ENCODE data around the gene SEC22A.

Gene SEC22A

DNA sequence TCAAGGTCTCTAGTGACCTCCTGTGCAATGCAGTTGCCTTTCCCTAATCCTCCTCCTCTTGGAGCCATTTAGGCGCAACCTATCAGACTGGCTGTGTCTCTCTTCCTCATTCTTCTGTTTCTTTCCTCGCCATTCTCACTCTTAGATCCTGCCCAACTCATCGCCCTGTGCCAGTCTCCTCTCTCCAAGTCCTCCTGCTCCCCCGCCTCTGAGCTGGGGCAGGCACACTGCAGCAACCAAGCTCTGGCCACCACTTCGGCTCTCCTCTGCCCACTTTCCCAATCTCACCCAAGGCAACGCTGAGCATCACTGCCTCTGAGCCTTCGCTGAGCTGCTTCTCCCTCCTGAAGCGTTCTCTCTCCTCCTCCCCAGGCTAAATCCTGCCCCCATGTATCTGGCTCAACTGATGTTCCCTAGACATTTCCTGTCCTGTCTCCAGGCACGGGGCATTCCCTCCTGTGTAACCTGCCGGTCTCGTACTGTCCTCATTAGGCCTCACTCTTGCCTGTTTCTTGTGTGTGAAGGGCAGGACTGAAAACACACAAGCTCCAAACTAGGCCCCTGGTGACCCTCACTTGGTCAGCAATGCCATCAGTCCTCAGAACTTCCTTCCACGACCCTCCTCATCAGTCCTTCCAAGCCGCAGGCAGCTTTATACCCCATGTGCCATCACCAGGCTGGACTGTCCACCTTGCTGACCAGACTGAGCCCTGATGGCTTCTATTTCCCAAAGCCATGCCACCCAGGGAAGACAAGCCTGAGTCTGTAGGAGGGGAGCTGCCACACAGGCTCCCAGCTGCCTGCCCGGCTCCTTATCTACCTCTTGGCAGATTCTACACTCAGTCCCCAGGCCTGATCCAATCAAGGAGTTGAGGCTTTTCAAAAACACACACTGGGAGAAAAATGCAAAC lies 85.6 kb downstream of the SEC22A start:
- no peak for FAIRE-seq
- DNase-seq (ENCODE audit: low spot score): no peak

DNA sequence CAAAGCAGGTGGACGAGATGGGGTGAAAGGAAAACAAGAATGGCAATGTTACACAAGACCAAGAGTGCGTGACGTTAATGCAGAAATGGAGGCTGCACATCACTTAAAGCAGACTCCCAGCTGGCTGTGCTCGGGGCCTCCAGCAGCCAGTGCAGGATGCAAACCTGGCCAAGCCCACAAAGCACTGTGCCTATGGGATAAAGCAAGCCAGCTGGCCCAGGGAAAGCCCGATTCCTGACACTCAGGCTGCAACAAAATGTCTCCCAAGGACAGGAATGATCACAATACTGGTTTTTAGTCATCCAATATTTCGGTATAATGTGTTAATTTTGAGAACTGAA lies 86.2 kb downstream of the SEC22A start:
- no peak for DNase-seq (ENCODE audit: low spot score)
- FAIRE-seq: no peak

- FAIRE-seq: no peak
- no peak for DNase-seq (ENCODE audit: low spot score)
These were observed 87.8 kb downstream of the SEC22A start for GRCh38 chr3:123289391-123290106.

GRCh38 chr3:123290107-123290930 lies 88.6 kb downstream of the SEC22A start:
- DNase-seq (ENCODE audit: low spot score) (no peak), FAIRE-seq (no peak)

GRCh38 chr3:123290962-123291361 lies 89.2 kb downstream of the SEC22A start:
- FAIRE-seq: no peak

GRCh38 chr3:123291404-123291803 lies 89.7 kb downstream of the SEC22A start:
- FAIRE-seq: no peak

More at GRCh38 chr3:123290962-123291361, 89.2 kb downstream of the SEC22A start:
- DNase-seq (ENCODE audit: low spot score): no peak

GRCh38 chr3:123292321-123293310 lies 90.9 kb downstream of the SEC22A start:
- FAIRE-seq: no peak
- DNase-seq (ENCODE audit: low spot score): no peak

More at GRCh38 chr3:123291404-123291803, 89.7 kb downstream of the SEC22A start:
- DNase-seq (ENCODE audit: low spot score): no peak

- no peak for FAIRE-seq
- DNase-seq (ENCODE audit: low spot score): no peak
These were observed 92.7 kb downstream of the SEC22A start for GRCh38 chr3:123294296-123294938.

GRCh38 chr3:123295171-123295900 lies 93.6 kb downstream of the SEC22A start:
- DNase-seq (ENCODE audit: low spot score): no peak
- FAIRE-seq: no peak

DNA sequence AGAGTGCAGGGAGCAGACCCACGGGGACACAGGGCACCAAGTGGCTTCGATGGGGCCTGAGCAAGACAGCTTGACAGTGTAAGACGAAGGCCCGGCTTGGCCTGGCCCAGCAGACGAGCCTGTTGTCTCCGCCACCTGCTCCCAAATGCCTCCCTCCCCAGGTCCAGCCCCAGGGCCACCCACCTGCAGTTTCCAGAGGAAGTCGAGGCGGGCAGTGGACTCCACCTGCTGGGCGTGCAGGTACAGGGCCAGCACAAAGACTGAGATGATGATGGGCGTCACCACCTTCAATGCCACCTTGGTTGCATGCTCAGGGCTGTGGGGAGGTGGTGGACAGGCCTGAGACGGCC lies 94.1 kb downstream of the SEC22A start:
- DNase-seq (ENCODE audit: low spot score): no peak
- FAIRE-seq: no peak

GRCh38 chr3:123296261-123296660 lies 94.5 kb downstream of the SEC22A start:
- DNase-seq (ENCODE audit: low spot score) (no peak), FAIRE-seq (no peak)

DNA sequence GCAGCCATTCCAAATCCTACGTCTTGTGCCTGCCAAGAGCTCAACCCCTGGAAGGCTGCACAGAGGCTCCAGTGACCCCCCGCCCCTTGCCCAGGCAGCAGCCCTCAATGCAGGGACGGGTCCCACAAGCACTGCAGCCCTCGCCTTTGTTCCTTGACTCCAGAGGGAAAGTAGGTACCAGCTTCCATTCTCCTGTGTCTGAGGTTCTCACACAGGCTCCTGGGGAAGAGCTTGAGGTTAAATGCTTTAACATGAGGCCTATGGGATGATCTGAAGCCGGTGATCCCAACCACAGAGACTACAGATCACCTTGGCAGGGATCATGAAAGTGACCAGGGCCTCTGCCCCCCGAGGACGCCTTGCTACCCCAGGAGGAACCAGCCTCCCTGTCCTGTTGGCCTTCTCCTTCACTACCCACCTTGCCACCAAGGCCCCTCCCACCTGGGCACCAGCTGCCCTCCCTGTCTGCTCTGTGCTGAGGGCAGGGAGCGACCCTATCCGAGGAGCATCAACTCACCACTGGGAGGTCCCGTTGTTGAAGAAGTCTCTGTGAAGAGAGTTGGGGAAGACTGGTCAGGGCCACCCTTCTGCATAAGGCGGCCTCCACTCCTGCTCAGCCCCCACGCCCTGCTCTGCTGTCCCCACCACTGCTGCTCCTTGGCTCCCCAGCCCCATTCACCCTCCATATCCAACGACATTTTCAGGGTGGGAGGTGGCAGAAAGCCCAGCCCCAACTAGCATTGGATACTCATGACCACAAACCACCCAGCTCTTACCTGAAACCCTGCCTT lies 95.3 kb downstream of the SEC22A start:
- FAIRE-seq: no peak

DNA sequence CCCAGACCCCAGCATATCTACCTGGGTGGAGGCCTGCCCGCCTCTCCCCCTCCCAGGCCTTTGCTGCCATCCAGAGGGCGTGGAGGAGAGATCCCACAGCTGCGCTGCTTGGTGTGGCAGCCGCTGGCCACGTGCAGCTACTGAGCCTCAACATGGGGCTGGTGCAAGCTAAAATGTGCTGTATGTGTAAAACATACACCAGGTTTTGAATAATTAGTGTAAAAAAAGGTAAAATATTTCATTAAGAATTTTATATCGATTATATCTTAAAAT lies 95.8 kb downstream of the SEC22A start:
- DNase-seq (ENCODE audit: low spot score) (no peak), FAIRE-seq (no peak)

More for the DNA sequence above, 95.3 kb downstream of the SEC22A start:
- DNase-seq (ENCODE audit: low spot score): no peak

DNA sequence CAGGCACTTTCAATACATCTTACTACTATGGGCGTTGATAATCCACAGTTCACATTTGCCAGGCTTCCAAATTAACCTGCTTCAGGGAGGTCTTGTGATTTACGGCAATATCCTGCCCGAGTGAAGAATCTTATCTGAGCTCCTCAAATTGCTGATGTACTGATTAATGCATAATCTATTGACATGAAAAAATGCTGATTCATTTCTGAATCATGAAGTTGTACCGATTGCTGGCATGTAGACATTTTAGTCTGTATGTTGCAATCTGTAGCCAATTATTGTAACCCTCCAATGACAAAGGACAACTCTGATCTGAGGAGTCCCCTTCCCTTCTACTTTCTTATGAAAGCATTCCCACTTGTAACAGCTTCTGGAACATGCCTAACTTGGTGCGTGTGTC lies 97.2 kb downstream of the SEC22A start:
- no peak for FAIRE-seq
- peak; percentile 38 for DNase-seq (ENCODE audit: low spot score)

DNA sequence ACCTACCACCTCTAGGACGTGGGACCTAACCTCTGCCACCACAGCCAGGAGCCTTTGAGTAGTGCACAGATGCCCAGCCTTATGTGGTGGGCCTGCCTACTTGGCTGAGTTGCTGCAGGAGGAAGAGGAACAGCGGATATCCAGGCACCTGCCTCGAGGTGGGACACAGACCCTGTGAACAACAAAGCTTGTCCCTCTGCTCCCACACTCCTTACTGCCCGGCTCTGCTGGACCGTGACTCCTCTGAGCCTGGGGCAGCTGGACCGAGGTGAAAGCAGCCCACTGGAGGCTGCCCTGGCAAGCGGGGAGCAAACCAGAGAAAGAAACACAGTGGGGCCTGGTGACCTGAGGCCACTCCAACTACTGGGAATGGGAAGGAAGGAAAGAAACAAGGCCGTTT lies 97.8 kb downstream of the SEC22A start:
- no peak for FAIRE-seq

GRCh38 chr3:123300056-123300455 lies 98.3 kb downstream of the SEC22A start:
- DNase-seq (ENCODE audit: low spot score): no peak
- FAIRE-seq: no peak

More for the DNA sequence above, 97.8 kb downstream of the SEC22A start:
- no peak for DNase-seq (ENCODE audit: low spot score)

GRCh38 chr3:123300583-123300982 lies 98.8 kb downstream of the SEC22A start:
- DNase-seq (ENCODE audit: low spot score): no peak
- FAIRE-seq: no peak

DNA sequence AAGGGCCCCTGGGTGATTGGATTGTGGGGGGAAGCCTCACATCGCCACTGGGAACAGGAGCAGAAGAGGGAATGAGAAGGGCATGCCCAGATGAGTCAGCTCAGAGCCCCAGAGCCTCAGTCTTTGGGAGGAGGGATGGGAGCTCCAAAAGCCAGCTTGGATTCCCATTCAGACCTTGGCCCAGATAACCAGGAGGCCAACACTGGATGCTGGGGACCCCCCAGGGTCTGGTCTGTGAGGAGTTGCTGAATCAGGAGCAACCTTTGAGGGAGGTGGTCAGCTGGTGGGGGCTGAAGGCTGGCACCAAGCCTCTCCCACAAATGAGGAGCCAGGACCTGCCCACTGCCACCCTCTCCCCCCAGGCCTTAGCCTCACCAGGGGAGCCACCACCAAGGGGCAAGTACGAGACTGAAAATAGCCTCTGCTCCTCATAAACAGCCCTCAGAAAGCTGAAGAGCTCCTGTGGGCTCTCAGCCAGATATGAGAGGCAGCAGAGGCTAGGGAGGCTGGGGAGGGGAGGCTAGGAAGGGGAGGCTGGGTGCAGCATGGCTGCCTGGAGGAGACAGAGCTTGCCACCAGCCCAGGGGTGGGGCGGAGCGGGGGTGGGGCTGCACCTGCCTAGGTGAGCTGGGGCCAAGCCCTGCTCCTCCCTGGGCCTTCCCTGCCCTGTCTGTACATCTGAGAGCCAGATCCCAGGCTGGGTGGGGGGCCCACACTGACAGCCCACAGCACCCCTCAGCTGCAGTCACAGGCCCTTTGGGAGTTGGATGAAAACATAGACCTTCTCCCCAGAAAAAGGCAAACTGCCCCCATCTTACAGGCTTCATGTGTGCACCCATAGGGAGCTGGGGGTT lies 99.8 kb downstream of the SEC22A start:
- FAIRE-seq (no peak), DNase-seq (ENCODE audit: low spot score) (no peak)
